Pancreas (tissue), 10 donors: Measurements from ENCODE around the gene ZNF324B. TPM values are rescaled to one million over a fixed set of nuclear protein-coding genes. Genes with fewer than 3 reads are reported as not detected.

ENCODE experiments used
- ATAC-seq, 4 donors: fragments of 200-7000 bp; cut with Tn5 transposase; one replicate each; pipeline versions ENCODE4 v1.8.0 to v1.9.1; 2020; ENCODE audit warnings: mild to moderate bottlenecking in 4 of 4, moderate library complexity in 4 of 4
- DNase-seq, 6 donors: peaks; one replicate each; pipeline ENCODE4 v3.0.0-alpha.2; 2020
- FAIRE-seq: peaks from 2 replicates; lab custom pipeline; 2012; peaks lifted over from hg19 to GRCh38; lab: Jason Lieb, UNC
- H3K27ac ChIP-seq, 4 donors: fragments of 200-600 bp; sonication (generic); 1 replicate in 3 of 4; 2 replicates in 1 of 4; pipeline versions ENCODE4 v1.5.0 to v1.8.0; 2020
- H3K27me3 ChIP-seq, 4 donors: fragments of 200-600 bp; one replicate each; pipeline ENCODE4 v1.8.0; 2021
- H3K36me3 ChIP-seq, 3 donors: fragments of 200-600 bp; sonication (generic) in 1 of 3; one replicate each; pipeline versions ENCODE4 v1.5.0 to v1.8.0; 2020 to 2021
- H3K4me1 ChIP-seq, 3 donors: fragments of 200-600 bp; one replicate each; pipeline ENCODE4 v1.8.0; 2021
- H3K4me3 ChIP-seq, 4 donors: fragments of 200-600 bp; sonication (generic) in 2 of 4; one replicate each; pipeline versions ENCODE4 v1.5.0 to v1.8.0; 2020 to 2021
- H3K9me3 ChIP-seq, 4 donors: fragments of 200-600 bp; one replicate each; pipeline ENCODE4 v1.8.0; 2021
- CTCF ChIP-seq, 4 donors: fragments of 200-600 bp; sonication (generic) in 3 of 4; IDR thresholded peaks; one replicate each; pipeline versions ENCODE4 v1.5.0 to v1.8.0; 2021; ENCODE audit warnings: antibody characterized with exemption in 4 of 4
- WGBS, 2 donors: extraction: QIAGEN DNeasy Blood & Tissue Kit; methylation state at CpG; one replicate each; pipeline ENCODE4 v1.1.7; 2013; 5-methylcytosine and 5-hydroxymethylcytosine counted together
- intact Hi-C, 3 donors: fragments of 100-400 bp; cut with DNase I; formaldehyde crosslinking; loops; one replicate each; pipeline versions ENCODE4 v1.11.1 to v1.14.2; 2022
- polyA plus RNA-seq, 2 donors: library from polyadenylated mRNA; stranded (reverse); fragments of 200-250 nt; gene quantifications; one replicate each; pipeline ENCODE4 v1.2.3, GENCODE V29; 2013
- total RNA-seq, 6 donors: library from RNA; stranded (reverse); fragmentation: NEBNext Ultra II Directional in 4 of 6; extraction: Animal tissue kit (Norgen Biotek cat#: 25700) in 4 of 6; gene quantifications; one replicate each; pipeline versions ENCODE4 v1.2.1 to v1.2.4, GENCODE V29; 2021 to 2023
- donor health status: healthy with polysubstance abuse.
- donor health status: DM: no; HTN: no; CAD: no; lungs with moderate emphysema.
- donor health status: DM: no; HTN: no; CAD: no.
- donor health status: control.
- donor health status: control.
- donor health status: Bipolar disorder and iron deficiency.
- donor health status: DM: yes; HTN: yes; CAD: no.
- donor health status: DM: no; HTN: no; CAD: no.
- donor health status: DM: no; HTN: no; CAD: no.
- donor health status: DM: yes; HTN: yes; CAD: no.

ZNF324B gene
- total and polyA plus RNA-seq, 8 donors = 3.0 to 5.6 (median 4.1) TPM

- 58% methylated on average over 22 of the region's 22 CpGs for WGBS, 2 donors
- no peak overlapping the region for H3K27ac ChIP-seq
- DNase-seq (peak in 5 of 6 donors; percentile 41 to 84 (median 64)), FAIRE-seq (no peak), ATAC-seq (peak in 2 of 4 donors; percentile 1 to 3)
- no peaks in the 10 kb centered on the region for H3K27me3 ChIP-seq
- no peak for TF ChIP-seq CTCF (IDR thresholded peaks at IDR 0.05)
- peak overlapping the region; percentile 18 to 67 (median 57) for H3K4me3 ChIP-seq
- no peaks in the 10 kb centered on the region for H3K9me3 ChIP-seq
- intact Hi-C loops = no loop called here
- peaks cover 0 to 8% (median 6%) of the 10 kb centered on the region in 3 donors for H3K4me1 ChIP-seq
- H3K36me3 ChIP-seq = no peaks in the 10 kb centered on the region
Measured at GRCh38 chr19:58498316-58499020, 47.0 kb downstream of the ZNF324B start.

GRCh38 chr19:58499021-58499927 lies 47.9 kb downstream of the ZNF324B start:
- Histone ChIP-seq H3K27me3 (no peaks in the 10 kb centered on the region), H3K4me1 (peaks cover 0 to 8% (median 6%) of the 10 kb centered on the region in 3 donors), H3K27ac (peak overlapping the region; percentile 35 to 79 (median 64)), H3K9me3 (no peaks in the 10 kb centered on the region), H3K4me3 (peak overlapping the region; percentile 38 to 67 (median 57)), H3K36me3 (no peaks in the 10 kb centered on the region)
- TF ChIP-seq CTCF (IDR thresholded peaks at IDR 0.05) = no peak
- DNase-seq (peak; percentile 99 to 100 (median 100)), ATAC-seq (peak; percentile 96 to 99 (median 98)), FAIRE-seq (peak; percentile 76)
- 1 to 2% methylated on average over 60 of the region's 60 CpGs for WGBS, 2 donors
- intact Hi-C loops = no loop called here

- FAIRE-seq (no peak), DNase-seq (peak in 2 of 6 donors; percentile 22 to 63), ATAC-seq (no peak)
- Histone ChIP-seq H3K4me1 (peaks cover 0 to 8% (median 6%) of the 10 kb centered on the region in 3 donors), H3K9me3 (no peaks in the 10 kb centered on the region), H3K36me3 (no peaks in the 10 kb centered on the region), H3K27me3 (no peaks in the 10 kb centered on the region), H3K27ac (no peak overlapping the region), H3K4me3 (peak overlapping the region in 2 of 4 donors; percentile 55 to 59)
- TF ChIP-seq CTCF (IDR thresholded peaks at IDR 0.05) = no peak
- intact Hi-C loops = no loop called here
- WGBS, 2 donors = 92% methylated on average over 14 of the region's 14 CpGs
Measured at GRCh38 chr19:58500242-58500641, 48.8 kb downstream of the ZNF324B start.

Other genes with a start within 250 kb of the ZNF324B start
- 10 to 100 TPM in 2 of 6 donors, 1 to 10 TPM in 4; 6.5 to 15.8 (median 7.9) TPM for gene ZNF544, start 222.7 kb upstream of the ZNF324B start, total RNA-seq
- 10 to 100 TPM; 11.2 to 13.1 TPM for gene ZNF544, start 222.7 kb upstream of the ZNF324B start, polyA plus RNA-seq
- gene ZNF8, start 172.7 kb upstream of the ZNF324B start, total RNA-seq = 1 to 10 TPM; 1.6 to 3.6 (median 2.0) TPM
- gene ZNF8, start 172.7 kb upstream of the ZNF324B start, polyA plus RNA-seq = 1 to 10 TPM; 1.4 to 1.5 TPM
- 10 to 100 TPM in 5 of 6 donors, 1 to 10 TPM in 1; 8.6 to 17.6 (median 14.0) TPM for gene ERVK3-1, start 146.2 kb upstream of the ZNF324B start, total RNA-seq
- gene ERVK3-1, start 146.2 kb upstream of the ZNF324B start, polyA plus RNA-seq = 10 to 100 TPM; 21.0 to 41.6 TPM
- 1 to 10 TPM in 4 of 6 donors, under 1 TPM in 2; 0.97 to 2.5 (median 1.6) TPM for gene ZSCAN22, start 124.6 kb upstream of the ZNF324B start, total RNA-seq
- gene ZSCAN22, start 124.6 kb upstream of the ZNF324B start, polyA plus RNA-seq = under 1 TPM; 0.65 to 0.87 TPM
- gene A1BG, start 98.1 kb upstream of the ZNF324B start, total RNA-seq = 10 to 100 TPM in 1 of 6 donors, 1 to 10 TPM in 5; 3.3 to 10.6 (median 5.9) TPM
- 10 to 100 TPM; 22.3 to 49.0 TPM for gene A1BG, start 98.1 kb upstream of the ZNF324B start, polyA plus RNA-seq
- gene ZNF497, start 88.9 kb upstream of the ZNF324B start, total RNA-seq = 1 to 10 TPM in 5 of 6 donors, under 1 TPM in 1; 0.95 to 2.0 (median 1.4) TPM
- 1 to 10 TPM; 4.7 to 5.3 TPM for gene ZNF497, start 88.9 kb upstream of the ZNF324B start, polyA plus RNA-seq
- 1 to 10 TPM; 1.1 to 1.9 (median 1.7) TPM for gene ZNF837, start 70.6 kb upstream of the ZNF324B start, total RNA-seq
- 1 to 10 TPM; 3.1 to 3.8 TPM for gene ZNF837, start 70.6 kb upstream of the ZNF324B start, polyA plus RNA-seq
- 1,000 to 10,000 TPM in 2 of 6 donors, 100 to 1,000 TPM in 4; 637 to 1,373 (median 887) TPM for gene RPS5, start 64.4 kb upstream of the ZNF324B start, total RNA-seq
- gene RPS5, start 64.4 kb upstream of the ZNF324B start, polyA plus RNA-seq = 100 to 1,000 TPM; 699 to 891 TPM
- gene RNF225, start 56.0 kb upstream of the ZNF324B start, total RNA-seq = not detected
- gene RNF225, start 56.0 kb upstream of the ZNF324B start, polyA plus RNA-seq = not detected
- 1 to 10 TPM; 4.3 to 8.5 (median 5.1) TPM for gene ZNF584, start 43.0 kb upstream of the ZNF324B start, total RNA-seq
- gene ZNF584, start 43.0 kb upstream of the ZNF324B start, polyA plus RNA-seq = 1 to 10 TPM; 4.1 to 6.5 TPM
- gene ZNF132, start 11.5 kb upstream of the ZNF324B start, total RNA-seq = 1 to 10 TPM; 1.4 to 6.1 (median 2.1) TPM
- gene ZNF132, start 11.5 kb upstream of the ZNF324B start, polyA plus RNA-seq = 1 to 10 TPM; 1.1 to 2.0 TPM
- 1 to 10 TPM; 4.2 to 7.3 (median 6.3) TPM for gene ZNF324, start 15.5 kb downstream of the ZNF324B start, total RNA-seq
- gene ZNF324, start 15.5 kb downstream of the ZNF324B start, polyA plus RNA-seq = 1 to 10 TPM; 3.5 to 5.5 TPM
- gene ZNF446, start 24.7 kb downstream of the ZNF324B start, total RNA-seq = 1 to 10 TPM; 4.4 to 6.6 (median 5.1) TPM
- gene ZNF446, start 24.7 kb downstream of the ZNF324B start, polyA plus RNA-seq = 10 to 100 TPM; 19.9 to 23.6 TPM
- 1 to 10 TPM; 3.0 to 6.7 (median 5.0) TPM for gene SLC27A5, start 60.4 kb downstream of the ZNF324B start, total RNA-seq
- 10 to 100 TPM; 12.8 to 15.6 TPM for gene SLC27A5, start 60.4 kb downstream of the ZNF324B start, polyA plus RNA-seq
- 1 to 10 TPM; 4.3 to 9.3 (median 6.3) TPM for gene ZBTB45, start 68.2 kb downstream of the ZNF324B start, total RNA-seq
- gene ZBTB45, start 68.2 kb downstream of the ZNF324B start, polyA plus RNA-seq = 1 to 10 TPM; 5.8 to 7.5 TPM
- gene TRIM28, start 92.4 kb downstream of the ZNF324B start, total RNA-seq = 100 to 1,000 TPM; 128 to 212 (median 174) TPM
- 100 to 1,000 TPM; 189 to 208 TPM for gene TRIM28, start 92.4 kb downstream of the ZNF324B start, polyA plus RNA-seq
- gene CHMP2A, start 103.5 kb downstream of the ZNF324B start, total RNA-seq = 10 to 100 TPM; 45.8 to 68.0 (median 58.4) TPM
- 100 to 1,000 TPM; 108 to 118 TPM for gene CHMP2A, start 103.5 kb downstream of the ZNF324B start, polyA plus RNA-seq
- gene UBE2M, start 107.0 kb downstream of the ZNF324B start, total RNA-seq = 10 to 100 TPM; 23.0 to 30.1 (median 25.3) TPM
- gene UBE2M, start 107.0 kb downstream of the ZNF324B start, polyA plus RNA-seq = 10 to 100 TPM; 22.0 to 33.0 TPM
- gene MZF1, start 121.7 kb downstream of the ZNF324B start, total RNA-seq = 10 to 100 TPM in 5 of 6 donors, 1 to 10 TPM in 1; 9.8 to 25.0 (median 11.6) TPM
- 10 to 100 TPM; 53.9 to 70.2 TPM for gene MZF1, start 121.7 kb downstream of the ZNF324B start, polyA plus RNA-seq